ENCODE data around the gene SLCO4A1.

SLCO4A1 gene

GRCh38 chr20:62622877-62623487, 19.3 kb upstream of the SLCO4A1 start:
- no peak overlapping the region for H3K23ac ChIP-seq (ENCODE audit: low read length in 2 of 2)
- peaks cover 61% of the 10 kb centered on the region for H3K4me1 ChIP-seq (ENCODE audit: control insufficient read depth, insufficient read depth, low read depth, low read length)
- no peak for DNase-seq
- no peaks in the 10 kb centered on the region for H3K36me3 ChIP-seq (ENCODE audit: control insufficient read depth in 1 of 2, insufficient read depth in 2 of 2, low read depth in 1 of 2, low read length in 2 of 2)
- peak overlapping the region in 1 of 2 experiments; percentile 91 for H2BK12ac ChIP-seq (ENCODE audit: low read length in 2 of 2)
- H3K14ac ChIP-seq (ENCODE audit: low read length in 2 of 2) = peak overlapping the region in 1 of 2 experiments; percentile 50
- H3K4ac ChIP-seq (ENCODE audit: low read depth in 1 of 2, low read length in 2 of 2) = peak overlapping the region; percentile 62 to 75
- H3K27me3 ChIP-seq (ENCODE audit: control insufficient read depth in 1 of 2, insufficient read depth in 1 of 2, low read length in 2 of 2) = peaks cover 0 to 6% of the 10 kb centered on the region in 2 experiments
- H2AFZ ChIP-seq (ENCODE audit: low read depth, low read length) = peak overlapping the region; percentile 72
- H2BK120ac ChIP-seq (ENCODE audit: low read depth, low read length) = peak overlapping the region; percentile 84
- H3K9me3 ChIP-seq (ENCODE audit: control insufficient read depth, low read length) = no peaks in the 10 kb centered on the region
- peak overlapping the region; percentile 19 for H3K4me2 ChIP-seq (ENCODE audit: low read length, poor library complexity, severe bottlenecking)
- peak overlapping the region; percentile 38 for H2BK15ac ChIP-seq (ENCODE audit: low read depth, poor library complexity, severe bottlenecking)
- H4K91ac ChIP-seq (ENCODE audit: low read length) = peak overlapping the region; percentile 93
- H3K9ac ChIP-seq (ENCODE audit: low read length) = peak overlapping the region; percentile 13
- H3K18ac ChIP-seq (ENCODE audit: low read depth in 1 of 2, low read length in 2 of 2) = peak overlapping the region; percentile 34 to 95
- peak overlapping the region; percentile 98 for H3K27ac ChIP-seq (ENCODE audit: low read length, poor library complexity, severe bottlenecking)
- WGBS = 88% methylated on average over 29 of the region's 29 CpGs
- H3K79me1 ChIP-seq (replicated peaks; ENCODE audit: low read length, poor library complexity, severe bottlenecking) = no peaks in the 10 kb centered on the region
- H4K8ac ChIP-seq (ENCODE audit: low read length) = peak overlapping the region; percentile 89
- H2AK5ac ChIP-seq (ENCODE audit: low read length, severe bottlenecking) = peak overlapping the region; percentile 86
- peak overlapping the region; percentile 95 for H2BK5ac ChIP-seq (ENCODE audit: low read depth, low read length, poor library complexity, severe bottlenecking)
- peak overlapping the region in 1 of 2 experiments; percentile 25 for H3K4me3 ChIP-seq (ENCODE audit: insufficient read depth in 1 of 2, low read depth in 1 of 2, low read length in 2 of 2)

- Histone ChIP-seq H3K23ac (ENCODE audit: low read length in 2 of 2) (no peak overlapping the region), H3K79me1 (replicated peaks; ENCODE audit: low read length, poor library complexity, severe bottlenecking) (no peaks in the 10 kb centered on the region), H2BK120ac (ENCODE audit: low read depth, low read length) (peak overlapping the region; percentile 84), H3K14ac (ENCODE audit: low read length in 2 of 2) (no peak overlapping the region), H3K4me3 (ENCODE audit: insufficient read depth in 1 of 2, low read depth in 1 of 2, low read length in 2 of 2) (peak overlapping the region in 1 of 2 experiments; percentile 25), H3K9me3 (ENCODE audit: control insufficient read depth, low read length) (no peaks in the 10 kb centered on the region), H2BK12ac (ENCODE audit: low read length in 2 of 2) (peak overlapping the region in 1 of 2 experiments; percentile 23), H2BK15ac (ENCODE audit: low read depth, poor library complexity, severe bottlenecking) (peak overlapping the region; percentile 38), H3K4me1 (ENCODE audit: control insufficient read depth, insufficient read depth, low read depth, low read length) (peaks cover 60% of the 10 kb centered on the region), H3K4ac (ENCODE audit: low read depth in 1 of 2, low read length in 2 of 2) (peak overlapping the region; percentile 62 to 75), H4K91ac (ENCODE audit: low read length) (peak overlapping the region; percentile 93), H2AK5ac (ENCODE audit: low read length, severe bottlenecking) (peak overlapping the region; percentile 86), H2BK5ac (ENCODE audit: low read depth, low read length, poor library complexity, severe bottlenecking) (peak overlapping the region; percentile 95), H3K9ac (ENCODE audit: low read length) (peak overlapping the region; percentile 13), H3K4me2 (ENCODE audit: low read length, poor library complexity, severe bottlenecking) (peak overlapping the region; percentile 19), H3K36me3 (ENCODE audit: control insufficient read depth in 1 of 2, insufficient read depth in 2 of 2, low read depth in 1 of 2, low read length in 2 of 2) (no peaks in the 10 kb centered on the region), H4K8ac (ENCODE audit: low read length) (peak overlapping the region; percentile 89), H3K27me3 (ENCODE audit: control insufficient read depth in 1 of 2, insufficient read depth in 1 of 2, low read length in 2 of 2) (peaks cover 0 to 6% of the 10 kb centered on the region in 2 experiments), H3K18ac (ENCODE audit: low read depth in 1 of 2, low read length in 2 of 2) (peak overlapping the region; percentile 34 to 95), H2AFZ (ENCODE audit: low read depth, low read length) (peak overlapping the region; percentile 72), H3K27ac (ENCODE audit: low read length, poor library complexity, severe bottlenecking) (peak overlapping the region; percentile 98)
- 18% methylated on average over 17 of the region's 23 CpGs for WGBS
- DNase-seq = peak; percentile 95
These were observed 18.6 kb upstream of the SLCO4A1 start for GRCh38 chr20:62623488-62624324.

- Histone ChIP-seq H2BK120ac (ENCODE audit: low read depth, low read length) (no peak overlapping the region), H3K4me1 (ENCODE audit: control insufficient read depth, insufficient read depth, low read depth, low read length) (peaks cover 57% of the 10 kb centered on the region), H4K8ac (ENCODE audit: low read length) (no peak overlapping the region), H3K14ac (ENCODE audit: low read length in 2 of 2) (no peak overlapping the region), H2BK5ac (ENCODE audit: low read depth, low read length, poor library complexity, severe bottlenecking) (no peak overlapping the region), H3K23ac (ENCODE audit: low read length in 2 of 2) (no peak overlapping the region), H3K4me2 (ENCODE audit: low read length, poor library complexity, severe bottlenecking) (no peak overlapping the region), H2BK15ac (ENCODE audit: low read depth, poor library complexity, severe bottlenecking) (no peak overlapping the region), H3K27ac (ENCODE audit: low read length, poor library complexity, severe bottlenecking) (peak overlapping the region; percentile 98), H3K9ac (ENCODE audit: low read length) (no peak overlapping the region), H2AFZ (ENCODE audit: low read depth, low read length) (no peak overlapping the region), H3K18ac (ENCODE audit: low read depth in 1 of 2, low read length in 2 of 2) (no peak overlapping the region), H3K4ac (ENCODE audit: low read depth in 1 of 2, low read length in 2 of 2) (no peak overlapping the region), H3K36me3 (ENCODE audit: control insufficient read depth in 1 of 2, insufficient read depth in 2 of 2, low read depth in 1 of 2, low read length in 2 of 2) (no peaks in the 10 kb centered on the region), H3K9me3 (ENCODE audit: control insufficient read depth, low read length) (no peaks in the 10 kb centered on the region), H2AK5ac (ENCODE audit: low read length, severe bottlenecking) (peak overlapping the region; percentile 76), H2BK12ac (ENCODE audit: low read length in 2 of 2) (peak overlapping the region in 1 of 2 experiments; percentile 79), H3K79me1 (replicated peaks; ENCODE audit: low read length, poor library complexity, severe bottlenecking) (no peaks in the 10 kb centered on the region), H4K91ac (ENCODE audit: low read length) (no peak overlapping the region), H3K27me3 (ENCODE audit: control insufficient read depth in 1 of 2, insufficient read depth in 1 of 2, low read length in 2 of 2) (peaks cover 0 to 6% of the 10 kb centered on the region in 2 experiments), H3K4me3 (ENCODE audit: insufficient read depth in 1 of 2, low read depth in 1 of 2, low read length in 2 of 2) (no peak overlapping the region)
- 86% methylated on average over 9 of the region's 9 CpGs for WGBS
- no peak for DNase-seq
These were observed 18.0 kb upstream of the SLCO4A1 start for GRCh38 chr20:62624325-62624690.

Data from mesenchymal stem cell (in vitro differentiated cells and primary cell).